ENCODE results near the gene IGF1R. TPM values are rescaled to one million over a fixed set of nuclear protein-coding genes. Genes with fewer than 3 reads are reported as not detected.

Gene IGF1R
- total RNA-seq, 2 experiments from 2014 or later = 22.8 to 24.7 TPM

DNA sequence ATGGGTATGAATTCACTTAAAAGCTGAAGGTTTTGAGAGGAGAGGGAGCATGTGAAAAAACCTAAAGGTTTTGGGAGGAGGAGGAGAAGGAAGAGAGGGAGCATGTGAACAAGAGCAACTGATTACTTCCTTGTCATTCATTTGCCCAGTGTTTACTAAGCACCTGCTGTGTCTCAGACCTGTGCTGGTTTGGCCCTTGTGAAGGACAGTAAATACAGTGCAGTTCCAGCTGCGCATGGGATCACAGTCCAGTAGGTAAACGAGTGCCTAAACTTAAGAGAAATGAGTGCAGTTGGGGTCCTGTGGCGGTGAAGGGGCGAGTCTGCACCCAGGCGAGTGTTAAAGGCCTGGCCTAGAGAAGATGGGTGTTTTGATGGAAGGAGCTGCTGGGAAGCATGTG, 38.6 kb downstream of the IGF1R start:
- ChIA-PET POLR2A (no interaction called here), CTCF (no interaction called here)
- H3K4me1 Mint-ChIP-seq (ENCODE audit: low read depth) = peaks cover 47% of the 10 kb centered on the region
- H3K36me3 Mint-ChIP-seq (ENCODE audit: low read depth) = no peaks in the 10 kb centered on the region
- intact Hi-C loops (cut with micrococcal nuclease) = no loop called here
- H3K27me3 Mint-ChIP-seq = no peaks in the 10 kb centered on the region
- no peaks in the 10 kb centered on the region for H3K9me3 Mint-ChIP-seq
- no peak overlapping the region for H3K4me3 Mint-ChIP-seq
- TF ChIP-seq, protein P1, sequence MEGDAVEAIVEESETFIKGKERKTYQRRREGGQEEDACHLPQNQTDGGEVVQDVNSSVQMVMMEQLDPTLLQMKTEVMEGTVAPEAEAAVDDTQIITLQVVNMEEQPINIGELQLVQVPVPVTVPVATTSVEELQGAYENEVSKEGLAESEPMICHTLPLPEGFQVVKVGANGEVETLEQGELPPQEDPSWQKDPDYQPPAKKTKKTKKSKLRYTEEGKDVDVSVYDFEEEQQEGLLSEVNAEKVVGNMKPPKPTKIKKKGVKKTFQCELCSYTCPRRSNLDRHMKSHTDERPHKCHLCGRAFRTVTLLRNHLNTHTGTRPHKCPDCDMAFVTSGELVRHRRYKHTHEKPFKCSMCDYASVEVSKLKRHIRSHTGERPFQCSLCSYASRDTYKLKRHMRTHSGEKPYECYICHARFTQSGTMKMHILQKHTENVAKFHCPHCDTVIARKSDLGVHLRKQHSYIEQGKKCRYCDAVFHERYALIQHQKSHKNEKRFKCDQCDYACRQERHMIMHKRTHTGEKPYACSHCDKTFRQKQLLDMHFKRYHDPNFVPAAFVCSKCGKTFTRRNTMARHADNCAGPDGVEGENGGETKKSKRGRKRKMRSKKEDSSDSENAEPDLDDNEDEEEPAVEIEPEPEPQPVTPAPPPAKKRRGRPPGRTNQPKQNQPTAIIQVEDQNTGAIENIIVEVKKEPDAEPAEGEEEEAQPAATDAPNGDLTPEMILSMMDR (IDR thresholded peaks at IDR 0.05) = no peak
- no peak for DNase-seq
- no peak for ATAC-seq
- H3K27ac Mint-ChIP-seq = no peak overlapping the region

DNA sequence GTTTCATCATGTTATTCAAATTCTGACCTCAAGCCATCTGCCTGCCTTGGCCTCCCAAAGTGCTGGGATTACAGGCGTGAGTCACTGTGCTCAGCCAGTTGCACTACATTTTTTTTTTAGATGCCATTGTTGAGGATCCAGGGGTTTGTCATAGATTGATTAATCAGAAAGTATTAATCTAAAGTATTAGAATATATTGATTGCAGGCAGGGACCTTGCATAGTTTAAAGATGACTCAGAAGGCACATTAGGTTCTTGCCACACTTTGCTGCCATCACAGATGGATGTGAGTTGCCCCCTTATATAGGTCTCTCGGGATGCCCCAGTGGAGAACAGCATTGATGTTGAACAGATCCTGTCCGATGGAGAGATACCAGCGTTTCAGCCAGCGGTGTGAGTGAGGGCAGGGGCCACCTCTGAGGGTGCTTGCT, 41.1 kb downstream of the IGF1R start:
- intact Hi-C loops (cut with micrococcal nuclease) = no loop called here
- ChIA-PET CTCF (interaction anchor here (1.5 kb wide), 1 partner anchor 10 kb away, joined by 5 read pairs; no protein-coding TSS in a partner anchor), POLR2A (no interaction called here)
- H3K27ac Mint-ChIP-seq = no peak overlapping the region
- H3K4me1 Mint-ChIP-seq (ENCODE audit: low read depth) = peaks cover 35% of the 10 kb centered on the region
- H3K36me3 Mint-ChIP-seq (ENCODE audit: low read depth) = no peaks in the 10 kb centered on the region
- TF ChIP-seq, protein P1 (IDR thresholded peaks at IDR 0.05) = no peak
- no peaks in the 10 kb centered on the region for H3K27me3 Mint-ChIP-seq
- no peaks in the 10 kb centered on the region for H3K9me3 Mint-ChIP-seq
- no peak overlapping the region for H3K4me3 Mint-ChIP-seq
- DNase-seq (no peak), ATAC-seq (no peak)

- H3K27me3 Mint-ChIP-seq = no peaks in the 10 kb centered on the region
- H3K4me3 Mint-ChIP-seq = no peak overlapping the region
- H3K9me3 Mint-ChIP-seq = no peaks in the 10 kb centered on the region
- ChIA-PET CTCF (no interaction called here), POLR2A (interaction anchor here (0.9 kb wide), 1 partner anchor 91 kb away, joined by 3 read pairs; no protein-coding TSS in a partner anchor)
- intact Hi-C loops (cut with micrococcal nuclease) = no loop called here
- H3K27ac Mint-ChIP-seq = no peak overlapping the region
- TF ChIP-seq, protein P1 (IDR thresholded peaks at IDR 0.05) = no peak
- peaks cover 35% of the 10 kb centered on the region for H3K4me1 Mint-ChIP-seq (ENCODE audit: low read depth)
- ATAC-seq = no peak
- H3K36me3 Mint-ChIP-seq (ENCODE audit: low read depth) = no peaks in the 10 kb centered on the region
- no peak for DNase-seq
These were observed 42.1 kb downstream of the IGF1R start for GRCh38 chr15:98690272-98690950.

DNA sequence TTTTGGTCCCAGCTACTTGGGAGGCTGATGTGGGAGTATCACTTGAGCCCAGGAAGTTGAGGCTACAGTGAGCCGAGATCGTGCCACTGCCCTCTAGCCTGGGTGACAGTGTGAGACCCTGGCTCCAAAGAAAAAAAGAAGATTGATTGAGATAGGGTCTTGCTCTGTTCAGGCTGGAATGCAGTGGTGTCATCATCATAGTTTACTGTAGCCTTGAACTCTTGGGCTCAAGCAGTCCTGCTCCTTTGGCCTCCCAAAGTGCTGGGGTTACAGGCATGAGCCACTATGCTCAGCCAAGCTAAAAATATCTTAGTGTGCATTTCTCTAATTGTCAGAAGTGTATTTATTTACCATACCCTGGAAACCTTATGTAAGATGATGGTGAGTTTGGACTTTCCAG, 43.9 kb downstream of the IGF1R start:
- H3K4me3 Mint-ChIP-seq = no peak overlapping the region
- no peaks in the 10 kb centered on the region for H3K27me3 Mint-ChIP-seq
- H3K9me3 Mint-ChIP-seq = no peaks in the 10 kb centered on the region
- no peak overlapping the region for H3K27ac Mint-ChIP-seq
- CTCF ChIA-PET = interaction anchor here (1.8 kb wide), 1 partner anchor 173 kb away, joined by 5 read pairs; no protein-coding TSS in a partner anchor
- TF ChIP-seq, protein P1 (IDR thresholded peaks at IDR 0.05) = no peak
- no peaks in the 10 kb centered on the region for H3K36me3 Mint-ChIP-seq (ENCODE audit: low read depth)
- ATAC-seq = no peak
- H3K4me1 Mint-ChIP-seq (ENCODE audit: low read depth) = peaks cover 40% of the 10 kb centered on the region
- intact Hi-C loops (cut with micrococcal nuclease) = no loop called here
- POLR2A ChIA-PET = no interaction called here
- no peak for DNase-seq

DNA sequence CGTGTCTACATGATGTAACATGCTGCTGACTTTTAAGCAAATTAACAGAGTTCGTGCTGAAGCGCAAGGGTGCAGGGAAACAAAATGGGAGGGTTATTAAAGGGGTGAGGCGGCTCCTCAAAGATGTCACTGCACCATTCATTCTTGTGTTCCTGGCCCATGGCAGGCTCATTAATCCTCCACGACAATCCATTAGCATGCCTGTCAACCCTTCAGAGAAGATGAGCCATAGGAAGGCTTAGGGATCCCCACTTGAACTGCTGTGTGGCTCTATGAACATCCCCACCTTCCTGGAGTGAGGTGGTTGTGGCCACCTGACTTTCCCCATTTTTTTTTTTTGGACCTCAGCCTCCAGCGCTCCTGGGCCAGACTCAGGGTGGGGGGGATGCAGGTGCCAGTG, 45.8 kb downstream of the IGF1R start:
- intact Hi-C loops (cut with micrococcal nuclease) = no loop called here
- Mint-ChIP-seq H3K27ac (no peak overlapping the region), H3K36me3 (ENCODE audit: low read depth) (no peaks in the 10 kb centered on the region), H3K27me3 (no peaks in the 10 kb centered on the region), H3K4me1 (ENCODE audit: low read depth) (peaks cover 39% of the 10 kb centered on the region), H3K4me3 (no peak overlapping the region), H3K9me3 (no peaks in the 10 kb centered on the region)
- no peak for ATAC-seq
- ChIA-PET CTCF (interaction anchor here (1.6 kb wide), 1 partner anchor 85 kb away, joined by 3 read pairs; no protein-coding TSS in a partner anchor), POLR2A (no interaction called here)
- DNase-seq = no peak
- TF ChIP-seq, protein P1 (IDR thresholded peaks at IDR 0.05) = no peak

Data from activated CD8-positive, alpha-beta T cell treated with anti-CD3 and anti-CD28 coated beads for 36 hours (primary cell).